SK-N-MC (cell line): ENCODE measurements around the gene ACTMAP.

ENCODE experiments used
- DNase-seq: peaks from one replicate; pipeline ENCODE4 v3.0.0-alpha.2; 2011; ENCODE audit warnings: low read depth, low spot score
- H3K27ac ChIP-seq: fragments of 200-600 bp; sonication (generic); 2 replicates; pipeline ENCODE4 v1.5.1; 2016; ENCODE audit warnings: mixed run types
- H3K36me3 ChIP-seq: fragments of 200-600 bp; sonication (generic); 2 replicates; pipeline ENCODE4 v1.6.1; 2017; ENCODE audit warnings: antibody characterized with exemption, low read length, mixed read lengths; ENCODE audit not compliant: insufficient read depth
- H3K4me3 ChIP-seq: fragments of 200-600 bp; sonication (generic); 2 replicates; pipeline ENCODE4 v1.5.1; 2016
- H3K9ac ChIP-seq: fragments of 200-600 bp; sonication (generic); 2 replicates; pipeline ENCODE4 v1.8.0; 2017; ENCODE audit warnings: mixed run types, mixed read lengths; ENCODE audit not compliant: insufficient read length
- H3K9me3 ChIP-seq: fragments of 200-600 bp; sonication (generic); 2 replicates; pipeline ENCODE4 v1.6.1; 2017; ENCODE audit warnings: low read depth, mild to moderate bottlenecking, antibody characterized with exemption, low read length, moderate library complexity, mixed read lengths
- EZH2 ChIP-seq: fragments of 200-600 bp; sonication (generic); IDR thresholded peaks from one replicate; pipeline ENCODE4 v1.6.1; 2017; ENCODE audit warnings: antibody characterized with exemption
- FOXP2 ChIP-seq: optimal IDR thresholded peaks from 2 replicates; pipeline ENCODE3; 2011; ENCODE audit warnings: mild to moderate bottlenecking, moderate library complexity; ENCODE audit not compliant: insufficient read depth; ENCODE audit errors: extremely low read length, control extremely low read depth
- POLR2AphosphoS5 ChIP-seq: IDR thresholded peaks from 2 replicates; pipeline ENCODE4 v1.6.1; 2012; ENCODE audit warnings: mild to moderate bottlenecking, low read depth, low read length, borderline replicate concordance

Gene ACTMAP

GRCh38 chr19:40754611-40755247, 4.5 kb upstream of the ACTMAP start:
- no peak for TF ChIP-seq EZH2
- no peak for TF ChIP-seq POLR2AphosphoS5
- TF ChIP-seq FOXP2 = no peak
- no peak for DNase-seq
- peak overlapping the region; percentile 77 for H3K27ac ChIP-seq
- H3K4me3 ChIP-seq = peak overlapping the region; percentile 58
- H3K9me3 ChIP-seq = no peaks in the 10 kb centered on the region
- H3K36me3 ChIP-seq = peaks cover 66% of the 10 kb centered on the region
- peak overlapping the region; percentile 59 for H3K9ac ChIP-seq

- H3K27ac ChIP-seq = no peak overlapping the region; the same call in 1 of the 2 replicates
- H3K9ac ChIP-seq = peak overlapping the region; percentile 97
- peak overlapping the region; percentile 89 for H3K4me3 ChIP-seq
- TF ChIP-seq EZH2 (no peak), POLR2AphosphoS5 (no peak), FOXP2 (no peak)
- no peak for DNase-seq
- H3K36me3 ChIP-seq = peaks cover 46% of the 10 kb centered on the region
- H3K9me3 ChIP-seq = no peaks in the 10 kb centered on the region
Observed at GRCh38 chr19:40752257-40752781, 2.0 kb upstream of the ACTMAP start.

- DNase-seq = peak; percentile 96
- H3K36me3 ChIP-seq = peaks cover 33% of the 10 kb centered on the region
- H3K27ac ChIP-seq = peak within 1 kb of the TSS; percentile 98
- H3K4me3 ChIP-seq = peak within 1 kb of the TSS; percentile 97
- no peaks in the 10 kb centered on the region for H3K9me3 ChIP-seq
- peak within 1 kb of the TSS; percentile 100 for H3K9ac ChIP-seq
- TF ChIP-seq EZH2 (no peak), FOXP2 (peak; percentile 69), POLR2AphosphoS5 (peak; percentile 86)
Observed at GRCh38 chr19:40750874-40751537, 729 bp upstream of the ACTMAP start, which contains the start of gene SNRPA. Gene SNRPA (plus strand): TSS chr19:40751203. CDS start chr19:40751409, 206 bp downstream.

GRCh38 chr19:40747536-40747935, 2.7 kb downstream of the ACTMAP start:
- H3K9me3 ChIP-seq = no peaks in the 10 kb centered on the region
- DNase-seq = no peak
- H3K27ac ChIP-seq = no peak overlapping the region
- H3K9ac ChIP-seq = no peak overlapping the region
- H3K36me3 ChIP-seq = peaks cover 6% of the 10 kb centered on the region
- no peak overlapping the region for H3K4me3 ChIP-seq
- no peak for TF ChIP-seq EZH2
- no peak for TF ChIP-seq FOXP2
- no peak for TF ChIP-seq POLR2AphosphoS5

GRCh38 chr19:40745402-40745780, 4.9 kb downstream of the ACTMAP start:
- no peak overlapping the region for H3K4me3 ChIP-seq
- TF ChIP-seq FOXP2 (no peak), POLR2AphosphoS5 (no peak), EZH2 (no peak)
- H3K9me3 ChIP-seq = no peaks in the 10 kb centered on the region
- DNase-seq = no peak
- H3K36me3 ChIP-seq = no peaks in the 10 kb centered on the region
- no peak overlapping the region for H3K27ac ChIP-seq
- no peak overlapping the region for H3K9ac ChIP-seq

- Histone ChIP-seq H3K36me3 (no peaks in the 10 kb centered on the region), H3K27ac (no peak overlapping the region), H3K4me3 (no peak overlapping the region), H3K9ac (no peak overlapping the region), H3K9me3 (no peaks in the 10 kb centered on the region)
- no peak for DNase-seq
- TF ChIP-seq POLR2AphosphoS5 = no peak
- TF ChIP-seq EZH2 = no peak
- TF ChIP-seq FOXP2 = no peak
Observed at GRCh38 chr19:40744554-40745401, 5.5 kb downstream of the ACTMAP start.

- no peaks in the 10 kb centered on the region for H3K36me3 ChIP-seq
- TF ChIP-seq EZH2 (no peak), FOXP2 (no peak), POLR2AphosphoS5 (no peak)
- no peaks in the 10 kb centered on the region for H3K9me3 ChIP-seq
- H3K27ac ChIP-seq = no peak overlapping the region
- H3K9ac ChIP-seq = no peak overlapping the region
- DNase-seq = no peak
- no peak overlapping the region for H3K4me3 ChIP-seq
Observed at GRCh38 chr19:40743926-40744325, 6.4 kb downstream of the ACTMAP start.

GRCh38 chr19:40742886-40743285, 7.4 kb downstream of the ACTMAP start:
- Histone ChIP-seq H3K9ac (no peak overlapping the region), H3K36me3 (no peaks in the 10 kb centered on the region), H3K9me3 (no peaks in the 10 kb centered on the region), H3K27ac (no peak overlapping the region), H3K4me3 (no peak overlapping the region)
- DNase-seq = no peak
- no peak for TF ChIP-seq EZH2
- no peak for TF ChIP-seq POLR2AphosphoS5
- no peak for TF ChIP-seq FOXP2
